Epithelial cell of prostate (primary cell): Measurements from ENCODE around the gene LRP1B.
A peak's percentile ranks its signal among the peaks of the same experiment; 100 is the strongest.

Experiments
- DNase-seq: peaks from one replicate; pipeline ENCODE4 v3.0.0-alpha.2; 2011; ENCODE audit warnings: low read depth, low spot score
- H3K27ac ChIP-seq: fragments of 450-650 bp; 2 replicates; pipeline ENCODE4 v1.5.1; 2017; ENCODE audit warnings: mild to moderate bottlenecking

The LRP1B gene

GRCh38 chr2:142131010-142131669, at the start of gene LRP1B:
TSS of gene LRP1B (minus strand) at chr2:142131016. CDS start at chr2:142130729, 287 bp downstream.
- no peak for DNase-seq
- no peak within 1 kb of the TSS for H3K27ac ChIP-seq

- no peak overlapping the region for H3K27ac ChIP-seq
Measured at GRCh38 chr2:142179686-142180085, 48.9 kb upstream of the LRP1B start.

DNA sequence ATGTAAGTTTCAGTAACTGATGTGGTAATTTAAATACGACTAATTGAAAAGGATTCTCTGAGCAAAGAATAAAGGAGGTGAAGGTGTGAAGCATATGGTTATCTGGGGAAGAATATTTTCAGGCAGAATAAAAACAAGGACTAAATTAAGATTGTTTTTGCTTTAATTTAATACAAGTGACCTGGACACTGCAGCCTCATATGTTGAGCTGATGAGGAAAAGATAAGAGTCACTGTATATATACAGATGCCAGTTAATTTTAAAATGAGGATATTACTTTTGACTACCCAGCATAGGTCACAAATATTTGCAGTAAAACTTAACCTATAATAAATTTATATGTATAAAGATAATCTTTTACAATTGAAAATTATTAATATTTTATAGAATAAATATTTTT, 47.8 kb upstream of the LRP1B start:
- no peak for DNase-seq
- H3K27ac ChIP-seq = no peak overlapping the region

More at GRCh38 chr2:142179686-142180085, 48.9 kb upstream of the LRP1B start:
- DNase-seq = no peak

DNA sequence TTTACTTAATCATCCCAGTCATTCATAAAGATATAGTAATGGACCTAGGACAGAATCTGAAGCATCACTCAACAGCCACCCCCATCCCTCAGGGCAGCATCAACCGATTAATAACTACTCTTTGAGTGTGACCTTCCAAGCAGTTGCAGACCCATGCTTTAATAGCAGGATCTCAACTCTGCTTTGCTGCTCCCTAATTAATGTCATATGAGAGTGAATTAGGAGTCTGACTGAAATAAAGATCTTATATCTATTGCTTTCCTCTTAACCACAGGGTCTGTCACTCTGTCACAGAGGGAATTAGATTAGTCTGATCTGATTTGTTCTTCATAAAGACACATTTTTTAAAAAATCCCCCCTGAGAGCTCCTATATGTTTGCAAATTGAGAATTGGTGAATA, 46.1 kb upstream of the LRP1B start:
- H3K27ac ChIP-seq = no peak overlapping the region
- DNase-seq = no peak

DNA sequence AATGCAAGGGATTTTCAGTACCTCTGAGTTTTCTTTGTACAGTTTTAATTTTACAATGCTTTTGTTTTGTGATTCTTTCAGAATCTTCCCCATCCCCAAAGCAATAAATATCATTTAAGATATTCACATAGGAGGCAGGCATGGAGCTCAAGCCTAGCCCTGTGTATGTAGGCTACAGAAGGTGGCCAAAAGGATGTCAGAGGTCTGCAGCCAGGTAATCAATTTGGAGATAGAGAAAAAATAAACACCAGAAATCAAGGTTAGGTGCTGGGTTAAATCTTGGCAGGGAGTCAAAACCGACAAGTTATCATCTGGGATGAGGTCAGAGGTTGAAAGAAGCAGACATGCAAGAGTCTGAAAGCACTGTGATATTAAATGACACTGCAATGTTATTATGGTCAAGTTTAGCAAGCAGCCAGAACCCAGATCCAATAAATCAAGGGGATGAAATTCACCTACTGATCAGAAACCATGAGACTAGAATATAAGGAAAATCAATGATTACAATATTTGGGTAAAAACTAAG, 45.1 kb upstream of the LRP1B start:
- DNase-seq = no peak
- H3K27ac ChIP-seq = no peak overlapping the region

- no peak overlapping the region for H3K27ac ChIP-seq
- DNase-seq = no peak
Measured at GRCh38 chr2:142174176-142174575, 43.4 kb upstream of the LRP1B start.

- H3K27ac ChIP-seq = no peak overlapping the region
- DNase-seq = no peak
Measured at GRCh38 chr2:142170847-142171246, 40.0 kb upstream of the LRP1B start.

DNA sequence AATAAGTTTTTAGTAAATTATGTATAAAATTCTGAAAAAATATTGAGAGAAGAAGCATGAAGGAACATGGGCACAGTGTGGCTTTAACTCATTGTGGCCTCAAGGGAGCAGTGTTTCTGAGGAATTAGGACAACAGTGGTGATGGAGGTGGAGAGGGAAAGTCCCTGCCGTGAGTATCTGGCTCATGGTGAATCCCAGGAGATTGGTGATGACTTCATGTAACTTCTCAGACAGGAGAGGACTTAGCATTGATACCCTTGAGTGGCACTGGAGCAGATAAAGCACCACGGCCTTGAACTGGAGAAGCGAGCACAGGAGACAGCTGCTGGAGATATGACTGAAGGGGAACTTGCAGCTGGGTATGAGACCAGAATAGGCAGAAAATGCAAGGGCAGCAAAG, 35.0 kb upstream of the LRP1B start:
- peak; percentile 33 for DNase-seq
- no peak overlapping the region for H3K27ac ChIP-seq

GRCh38 chr2:142153601-142154000, 22.8 kb upstream of the LRP1B start:
- H3K27ac ChIP-seq = no peak overlapping the region
- DNase-seq = no peak

- no peak overlapping the region for H3K27ac ChIP-seq
- DNase-seq = no peak
Measured at GRCh38 chr2:142150453-142150852, 19.6 kb upstream of the LRP1B start.

GRCh38 chr2:142144547-142144946, 13.7 kb upstream of the LRP1B start:
- no peak for DNase-seq
- no peak overlapping the region for H3K27ac ChIP-seq

- DNase-seq = peak; percentile 48
- no peak overlapping the region for H3K27ac ChIP-seq
Measured at GRCh38 chr2:142142595-142142994, 11.8 kb upstream of the LRP1B start.

GRCh38 chr2:142140434-142140845, 9.6 kb upstream of the LRP1B start:
- H3K27ac ChIP-seq = no peak overlapping the region
- DNase-seq = no peak

GRCh38 chr2:142139384-142139783, 8.6 kb upstream of the LRP1B start:
- DNase-seq = no peak
- no peak overlapping the region for H3K27ac ChIP-seq

DNA sequence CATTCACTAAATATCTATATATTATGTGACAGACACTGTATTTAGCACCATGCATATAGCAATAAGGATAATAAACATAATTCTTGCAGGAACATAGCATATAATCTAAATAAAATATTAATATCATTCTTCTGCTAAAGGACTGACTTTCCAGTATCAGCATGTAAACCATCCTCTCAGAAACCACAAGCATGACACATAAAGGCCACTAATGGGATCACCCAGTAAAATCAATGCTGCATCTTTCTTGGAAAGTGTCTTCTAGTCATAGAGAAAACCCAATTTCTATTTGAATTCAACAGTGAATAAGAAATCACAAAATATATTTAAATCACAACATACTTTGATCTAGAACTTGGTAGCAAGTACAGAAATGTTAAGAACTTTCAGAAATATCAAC, 5.8 kb upstream of the LRP1B start:
- DNase-seq = no peak
- H3K27ac ChIP-seq = no peak overlapping the region

DNA sequence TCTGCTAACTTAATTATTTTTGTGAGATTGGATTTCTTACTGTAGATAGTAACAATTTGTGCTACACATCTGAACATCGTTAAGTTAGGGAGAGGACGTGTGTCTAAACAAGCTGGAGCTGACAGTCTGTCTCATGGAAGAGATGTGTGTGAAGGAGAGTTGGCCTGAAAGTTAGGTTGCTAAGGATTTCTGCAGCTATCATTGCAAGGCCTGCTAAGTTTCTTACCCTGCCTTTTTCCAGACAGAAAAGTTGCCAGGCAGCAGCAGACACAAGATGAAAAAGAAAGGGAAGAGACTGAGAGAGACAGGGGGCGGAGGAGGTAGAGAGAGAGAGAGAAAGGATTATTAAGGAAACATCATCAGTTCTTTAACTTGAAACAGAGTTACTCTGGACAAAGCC, 4.1 kb upstream of the LRP1B start:
- DNase-seq = no peak
- H3K27ac ChIP-seq = no peak overlapping the region

- no peak overlapping the region for H3K27ac ChIP-seq
- peak; percentile 12 for DNase-seq
Measured at GRCh38 chr2:142130111-142131009, 456 bp downstream of the LRP1B start.

DNA sequence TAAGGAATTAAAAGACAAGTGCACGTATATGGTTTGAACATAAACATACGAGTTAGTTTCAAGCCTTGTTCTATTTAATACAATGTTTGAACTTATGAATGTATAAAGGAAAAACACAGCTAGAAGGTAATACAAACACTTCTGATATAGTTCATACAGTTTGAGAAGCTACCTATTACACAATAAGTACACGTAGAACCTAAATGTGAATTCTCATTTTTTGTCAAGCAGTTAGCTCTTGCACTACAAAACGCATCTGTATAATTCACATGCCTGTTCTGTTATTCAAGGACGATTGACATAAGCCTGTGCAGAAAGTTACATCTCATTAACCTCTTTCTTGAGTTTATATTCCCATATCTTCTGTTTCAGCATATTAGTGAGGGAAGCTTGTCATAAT, 2.7 kb downstream of the LRP1B start:
- no peak overlapping the region for H3K27ac ChIP-seq
- no peak for DNase-seq

- no peak for DNase-seq
- no peak overlapping the region for H3K27ac ChIP-seq
Measured at GRCh38 chr2:142127248-142127647, 3.6 kb downstream of the LRP1B start.

GRCh38 chr2:142124706-142125105, 6.1 kb downstream of the LRP1B start:
- no peak for DNase-seq

DNA sequence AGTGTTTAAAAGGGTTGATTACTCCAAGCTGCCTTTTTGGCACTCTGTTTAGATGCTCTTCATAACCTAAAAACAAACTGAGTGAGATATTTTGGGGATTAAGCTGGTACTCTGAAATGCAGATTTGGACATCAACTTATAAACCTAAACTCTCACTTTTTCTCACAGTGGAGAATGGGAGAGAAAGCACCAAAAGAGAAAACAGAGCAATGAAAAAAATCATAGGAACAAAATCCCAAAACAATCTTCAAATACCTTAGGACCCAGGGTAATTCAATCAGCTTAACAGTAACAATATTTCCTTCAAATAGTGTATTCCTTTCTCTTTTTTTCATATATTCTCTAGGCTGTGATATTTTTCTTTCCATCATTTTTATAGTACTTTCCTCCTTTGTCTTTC, 11.5 kb downstream of the LRP1B start:
- no peak for DNase-seq
- no peak overlapping the region for H3K27ac ChIP-seq

More at GRCh38 chr2:142124706-142125105, 6.1 kb downstream of the LRP1B start:
- no peak overlapping the region for H3K27ac ChIP-seq
